Hepatocyte (in vitro differentiated cells): ENCODE measurements around the gene ALOX12. TPM values are rescaled to one million over a fixed set of nuclear protein-coding genes. Genes with fewer than 3 reads are reported as not detected.
"Not testable (repeated sequence)": the region's sequence is repeated elsewhere in the genome, so short reads cannot be mapped to it uniquely, and the experiment has no call there.

Experiments
- DNase-seq: peaks from one replicate; pipeline ENCODE4 v3.0.0-alpha.2; 2016; ENCODE audit warnings: low spot score
- H2AFZ ChIP-seq: fragments of 200-600 bp; sonication (generic); 2 replicates; pipeline ENCODE4 v1.6.0; 2016; ENCODE audit warnings: antibody characterized with exemption, mild to moderate bottlenecking
- H3K27ac ChIP-seq: fragments of 200-600 bp; sonication (generic); 2 replicates; pipeline ENCODE4 v1.5.1; 2016; ENCODE audit warnings: mild to moderate bottlenecking
- H3K27me3 ChIP-seq: fragments of 200-600 bp; sonication (generic); 2 replicates; pipeline ENCODE4 v1.6.1; 2016
- H3K36me3 ChIP-seq: fragments of 200-600 bp; sonication (generic); replicated peaks from 2 replicates; pipeline ENCODE4 v1.5.1; 2016; ENCODE audit warnings: low read depth; ENCODE audit not compliant: insufficient read depth
- H3K4me1 ChIP-seq: fragments of 200-600 bp; sonication (generic); 2 replicates; pipeline ENCODE4 v1.5.1; 2016; ENCODE audit warnings: mild to moderate bottlenecking, moderate library complexity; ENCODE audit not compliant: insufficient read depth
- H3K4me2 ChIP-seq: fragments of 200-600 bp; sonication (generic); 2 replicates; pipeline ENCODE4 v1.6.0; 2016
- H3K4me3 ChIP-seq: fragments of 200-600 bp; sonication (generic); 2 replicates; pipeline ENCODE4 v1.5.1; 2016; ENCODE audit warnings: mild to moderate bottlenecking
- H3K79me2 ChIP-seq: fragments of 200-600 bp; sonication (generic); 2 replicates; pipeline ENCODE4 v1.6.0; 2017; ENCODE audit warnings: mild to moderate bottlenecking
- H3K9me2 ChIP-seq: fragments of 200-600 bp; sonication (generic); replicated peaks from 2 replicates; pipeline ENCODE4 v1.6.0; 2017; ENCODE audit warnings: mild to moderate bottlenecking; ENCODE audit not compliant: insufficient read depth
- H3K9me3 ChIP-seq: fragments of 200-600 bp; sonication (generic); 2 replicates; pipeline ENCODE4 v1.5.1; 2016; ENCODE audit warnings: low read depth, mild to moderate bottlenecking
- H4K20me1 ChIP-seq: fragments of 200-600 bp; sonication (generic); 2 replicates; pipeline ENCODE4 v1.6.0; 2016; ENCODE audit warnings: mild to moderate bottlenecking; ENCODE audit not compliant: insufficient read depth, poor library complexity, severe bottlenecking
- EZH2 ChIP-seq: fragments of 200-600 bp; sonication (generic); IDR thresholded peaks from 2 replicates; pipeline ENCODE4 v1.6.1; 2016; ENCODE audit warnings: antibody characterized with exemption, mild to moderate bottlenecking, borderline replicate concordance
- EZH2phosphoT487 ChIP-seq: fragments of 200-600 bp; sonication (generic); IDR thresholded peaks from one replicate; pipeline ENCODE4 v1.6.1; 2018; ENCODE audit warnings: antibody characterized with exemption, mild to moderate bottlenecking, low read depth, moderate library complexity; ENCODE audit not compliant: unreplicated experiment, severe bottlenecking
- WGBS: methylation state at CpG from one replicate; pipeline ENCODE4 v1.1.6; 2016; ENCODE audit warnings: low lambda C conversion rate; ENCODE audit errors: missing lambda C conversion rate; 5-methylcytosine and 5-hydroxymethylcytosine counted together
- polyA plus RNA-seq: library from polyadenylated mRNA; unstranded; fragments of >200 nt; fragmentation: Nextera tagmentation; extraction: Ambion mirVana; gene quantifications from 2 replicates; pipeline ENCODE4 v1.2.1, GENCODE V29; 2016
- total RNA-seq: library from RNA; depleted of rRNA; stranded (reverse); fragments of >200 nt; gene quantifications from 2 replicates; pipeline ENCODE4 v1.2.3, GENCODE V29; 2014
- TF ChIP-seq, protein P1 (sequence below): fragments of 200-600 bp; sonication (generic); IDR thresholded peaks from 2 replicates; pipeline ENCODE4 v1.5.1; 2016; ENCODE audit warnings: antibody characterized with exemption, mild to moderate bottlenecking; ENCODE audit not compliant: poor library complexity

Gene ALOX12
- total and polyA plus RNA-seq, 2 experiments from 2014 or later, result 0.33 TPM; not detected in 1

DNA sequence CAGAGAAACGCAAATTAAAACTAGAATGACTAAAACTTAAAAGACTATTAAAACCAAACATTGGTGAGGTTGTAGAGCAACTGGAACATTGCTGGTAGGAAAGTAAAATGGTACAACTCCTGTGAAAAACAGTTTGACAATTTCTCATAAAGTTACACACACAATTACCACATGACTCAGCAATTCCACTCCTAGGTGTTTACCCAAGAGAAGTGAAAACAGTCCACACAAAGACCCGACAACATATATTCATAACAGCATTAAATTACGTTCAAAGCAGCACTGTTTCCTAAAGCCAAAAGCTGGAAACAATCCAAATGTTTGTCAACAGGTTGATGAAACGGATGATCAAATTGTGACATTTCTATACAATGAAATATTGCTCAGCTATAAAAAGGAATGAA lies 26.5 kb upstream of the ALOX12 start:
- no peak overlapping the region for H3K4me2 ChIP-seq
- H3K27me3 ChIP-seq, result no peaks in the 10 kb centered on the region
- H3K36me3 ChIP-seq, result no peaks in the 10 kb centered on the region
- H3K4me1 ChIP-seq, result no peaks in the 10 kb centered on the region
- no peak overlapping the region for H3K4me3 ChIP-seq
- DNase-seq, result no peak
- H3K9me2 ChIP-seq, result no peaks in the 10 kb centered on the region
- no peaks in the 10 kb centered on the region for H3K79me2 ChIP-seq
- WGBS, result 86% methylated on average over 4 of the region's 4 CpGs
- H2AFZ ChIP-seq, result no peak overlapping the region
- H3K9me3 ChIP-seq, result no peaks in the 10 kb centered on the region
- TF ChIP-seq, protein P1, sequence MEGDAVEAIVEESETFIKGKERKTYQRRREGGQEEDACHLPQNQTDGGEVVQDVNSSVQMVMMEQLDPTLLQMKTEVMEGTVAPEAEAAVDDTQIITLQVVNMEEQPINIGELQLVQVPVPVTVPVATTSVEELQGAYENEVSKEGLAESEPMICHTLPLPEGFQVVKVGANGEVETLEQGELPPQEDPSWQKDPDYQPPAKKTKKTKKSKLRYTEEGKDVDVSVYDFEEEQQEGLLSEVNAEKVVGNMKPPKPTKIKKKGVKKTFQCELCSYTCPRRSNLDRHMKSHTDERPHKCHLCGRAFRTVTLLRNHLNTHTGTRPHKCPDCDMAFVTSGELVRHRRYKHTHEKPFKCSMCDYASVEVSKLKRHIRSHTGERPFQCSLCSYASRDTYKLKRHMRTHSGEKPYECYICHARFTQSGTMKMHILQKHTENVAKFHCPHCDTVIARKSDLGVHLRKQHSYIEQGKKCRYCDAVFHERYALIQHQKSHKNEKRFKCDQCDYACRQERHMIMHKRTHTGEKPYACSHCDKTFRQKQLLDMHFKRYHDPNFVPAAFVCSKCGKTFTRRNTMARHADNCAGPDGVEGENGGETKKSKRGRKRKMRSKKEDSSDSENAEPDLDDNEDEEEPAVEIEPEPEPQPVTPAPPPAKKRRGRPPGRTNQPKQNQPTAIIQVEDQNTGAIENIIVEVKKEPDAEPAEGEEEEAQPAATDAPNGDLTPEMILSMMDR, result no peak
- TF ChIP-seq EZH2 (no peak), EZH2phosphoT487 (no peak)
- no peaks in the 10 kb centered on the region for H4K20me1 ChIP-seq
- no peak overlapping the region for H3K27ac ChIP-seq

DNA sequence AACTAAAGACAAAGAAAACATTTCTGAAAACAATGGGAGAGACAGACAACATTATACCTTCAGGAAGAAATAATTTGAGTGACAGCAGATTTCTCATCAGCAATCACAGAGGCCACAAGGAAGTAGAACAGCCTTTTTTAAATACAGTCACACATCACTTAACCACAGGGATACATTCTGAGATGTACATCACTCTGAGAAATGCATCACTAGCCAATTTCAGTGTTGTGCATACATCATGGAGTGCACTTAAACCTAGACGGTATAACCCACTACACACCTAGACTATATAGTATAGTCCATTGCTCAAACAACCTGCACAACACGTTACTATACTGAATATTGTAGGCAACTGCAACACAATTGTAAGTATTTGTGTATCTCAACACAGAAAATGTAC lies 24.9 kb upstream of the ALOX12 start:
- Histone ChIP-seq H3K36me3 (no peaks in the 10 kb centered on the region), H3K27me3 (no peaks in the 10 kb centered on the region), H4K20me1 (no peaks in the 10 kb centered on the region), H3K4me1 (no peaks in the 10 kb centered on the region), H2AFZ (no peak overlapping the region), H3K4me2 (no peak overlapping the region), H3K9me2 (no peaks in the 10 kb centered on the region), H3K9me3 (no peaks in the 10 kb centered on the region), H3K79me2 (no peaks in the 10 kb centered on the region), H3K4me3 (no peak overlapping the region), H3K27ac (no peak overlapping the region)
- WGBS, result 85% methylated on average over 2 of the region's 2 CpGs
- DNase-seq, result no peak
- TF ChIP-seq, protein P1, result no peak
- TF ChIP-seq EZH2phosphoT487, result no peak
- TF ChIP-seq EZH2, result no peak

DNA sequence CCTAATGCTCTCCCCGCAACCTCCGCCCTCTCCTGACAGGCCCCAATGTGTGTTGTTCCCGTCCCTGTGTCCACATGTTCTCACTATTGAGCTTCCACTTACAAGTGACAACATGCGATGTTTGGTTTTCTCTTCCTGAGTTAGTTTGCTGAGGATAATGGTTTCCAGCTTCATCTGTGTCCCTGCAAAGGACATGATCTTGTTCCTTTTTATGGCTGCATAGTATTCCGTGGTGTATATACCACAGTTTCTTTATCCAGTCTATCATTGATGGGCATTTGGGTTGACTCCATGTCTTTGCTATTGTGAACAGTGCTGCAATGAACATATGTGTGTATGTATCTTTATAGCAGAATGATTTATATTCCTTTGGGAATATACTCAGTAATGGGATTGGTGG lies 16.4 kb upstream of the ALOX12 start:
- not testable (repeated sequence) for H2AFZ ChIP-seq, DNase-seq, H3K79me2 ChIP-seq, H3K4me2 ChIP-seq, H3K4me1 ChIP-seq, H3K9me3 ChIP-seq, H4K20me1 ChIP-seq, H3K36me3 ChIP-seq, H3K27ac ChIP-seq, H3K4me3 ChIP-seq, H3K27me3 ChIP-seq, H3K9me2 ChIP-seq
- whole genome bisulfite sequencing, result 94% methylated on average over 5 of the region's 5 CpGs

DNA sequence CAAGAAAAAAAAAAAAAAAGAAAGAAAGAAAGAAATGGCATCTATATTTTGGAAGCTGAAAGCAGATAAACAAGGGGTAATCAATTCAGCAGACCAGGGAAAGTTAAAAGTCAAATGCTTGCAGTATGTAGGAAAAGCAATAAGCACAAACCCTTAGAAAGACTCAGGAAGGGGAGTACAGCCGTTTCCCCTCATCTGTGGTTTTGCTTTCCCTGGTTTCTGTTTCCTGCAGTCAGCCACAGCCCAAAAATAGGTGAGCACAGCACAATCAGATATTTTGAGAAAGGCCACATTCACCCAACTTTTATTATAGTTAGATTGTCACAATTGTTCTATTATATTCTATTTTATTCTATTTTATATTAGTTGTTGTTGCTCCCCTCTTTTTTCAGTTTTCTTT lies 14.4 kb upstream of the ALOX12 start:
- no peak overlapping the region for H3K4me3 ChIP-seq
- TF ChIP-seq, protein P1, result no peak
- no peak for TF ChIP-seq EZH2phosphoT487
- TF ChIP-seq EZH2, result no peak
- H3K4me2 ChIP-seq, result no peak overlapping the region
- H2AFZ ChIP-seq, result no peak overlapping the region
- no peaks in the 10 kb centered on the region for H3K36me3 ChIP-seq
- no peaks in the 10 kb centered on the region for H3K79me2 ChIP-seq
- no peak for DNase-seq
- H4K20me1 ChIP-seq, result no peaks in the 10 kb centered on the region
- H3K9me3 ChIP-seq, result no peaks in the 10 kb centered on the region
- H3K4me1 ChIP-seq, result no peaks in the 10 kb centered on the region
- H3K27ac ChIP-seq, result no peak overlapping the region
- WGBS, result 79% methylated on average over 1 of the region's 1 CpG
- no peaks in the 10 kb centered on the region for H3K27me3 ChIP-seq
- no peaks in the 10 kb centered on the region for H3K9me2 ChIP-seq
